Epidermal melanocyte (primary cell): Measurements from ENCODE around the gene UBE2E2.

Experiments
- DNase-seq: peaks from one replicate; pipeline ENCODE4 v3.0.0; 2011; ENCODE audit warnings: low spot score; ENCODE audit not compliant: insufficient read length

Gene UBE2E2

GRCh38 chr3:23240171-23240785, 37.2 kb downstream of the UBE2E2 start:
- no peak for DNase-seq

DNA sequence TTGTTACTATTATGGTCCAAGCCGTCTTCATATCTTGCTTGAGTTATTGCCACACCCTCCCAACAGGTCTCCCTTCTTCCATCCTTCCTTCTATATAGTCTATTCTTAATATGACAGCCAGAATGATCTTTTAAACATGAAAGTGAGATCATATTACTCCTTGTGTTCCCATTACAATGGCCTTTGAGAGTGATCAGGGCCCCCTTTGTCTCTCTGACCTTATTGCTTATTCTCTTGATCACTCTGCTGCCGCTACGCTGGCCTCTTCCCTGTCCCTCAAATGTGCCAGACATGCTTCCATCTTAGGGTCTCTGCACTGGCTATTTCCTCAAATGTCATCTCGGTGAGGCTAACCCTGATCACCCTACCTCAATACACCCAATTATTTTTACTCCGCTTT, 38.1 kb downstream of the UBE2E2 start:
- DNase-seq, result no peak

GRCh38 chr3:23242106-23242505, 39.0 kb downstream of the UBE2E2 start:
- no peak for DNase-seq

GRCh38 chr3:23244324-23245041, 41.4 kb downstream of the UBE2E2 start:
- DNase-seq, result no peak

GRCh38 chr3:23246651-23247050, 43.5 kb downstream of the UBE2E2 start:
- no peak for DNase-seq

DNA sequence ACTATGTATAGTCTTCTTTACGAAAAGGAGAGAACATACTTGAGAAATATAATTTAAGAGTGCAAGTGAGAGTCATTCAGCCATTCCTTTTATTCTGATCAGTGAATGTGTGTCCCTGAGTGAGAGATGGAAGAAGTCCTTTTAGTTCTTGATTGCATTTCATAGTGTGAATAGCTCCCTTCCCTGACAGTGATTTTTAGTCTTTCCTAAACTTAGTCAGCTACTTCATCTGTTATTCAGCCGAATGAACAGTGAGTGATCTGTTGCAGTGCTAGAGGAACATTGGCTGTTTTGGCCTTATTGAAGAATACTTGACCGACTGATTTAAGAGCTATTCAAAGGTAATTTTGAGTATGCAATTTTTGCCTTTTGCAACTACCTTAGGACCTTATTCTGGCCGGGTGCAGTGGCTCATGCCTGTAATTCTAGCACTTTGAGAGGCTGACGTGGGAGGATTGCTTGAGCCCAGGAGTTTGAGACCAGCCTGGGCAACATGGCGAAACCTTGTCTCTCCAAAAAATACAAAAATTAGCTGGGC, 45.5 kb downstream of the UBE2E2 start:
- DNase-seq, result no peak

GRCh38 chr3:23249961-23250360, 46.8 kb downstream of the UBE2E2 start:
- no peak for DNase-seq

DNA sequence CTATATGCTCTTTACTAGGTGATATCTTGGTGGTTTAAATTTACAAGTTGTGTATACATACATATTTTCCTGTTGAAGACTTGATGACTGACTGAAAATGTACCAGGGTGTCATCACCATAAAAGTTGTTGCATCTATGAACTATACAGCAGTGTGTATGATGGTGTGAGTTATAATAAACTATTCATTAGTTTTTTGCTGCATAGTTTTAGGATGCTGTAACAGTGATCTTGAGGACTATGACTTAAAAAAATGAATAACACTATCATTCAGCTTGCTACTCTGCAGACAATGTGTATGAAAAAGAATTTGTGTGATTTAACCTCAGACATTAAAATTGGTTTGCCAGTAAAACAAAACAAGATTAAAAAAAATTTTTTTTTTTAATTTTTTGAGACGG, 49.0 kb downstream of the UBE2E2 start:
- no peak for DNase-seq

DNA sequence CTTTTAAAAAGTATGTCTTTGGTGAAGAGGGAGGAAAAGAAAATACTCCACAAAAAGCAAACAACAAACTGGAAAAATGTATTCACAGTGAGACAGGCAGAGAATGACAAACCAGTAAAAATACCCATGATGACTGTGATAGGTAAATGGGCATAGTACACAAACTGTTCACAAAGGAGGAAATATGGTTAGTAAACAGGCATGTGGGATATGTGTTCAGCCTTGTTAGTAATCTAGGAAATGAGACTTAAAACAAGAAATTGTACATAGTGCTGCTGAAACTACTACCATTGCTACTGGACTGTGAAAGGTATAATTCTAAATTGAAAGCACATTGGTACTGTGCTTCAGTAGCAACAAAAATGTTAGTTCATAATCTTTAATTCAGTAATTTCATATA, 50.1 kb downstream of the UBE2E2 start:
- DNase-seq, result no peak

DNA sequence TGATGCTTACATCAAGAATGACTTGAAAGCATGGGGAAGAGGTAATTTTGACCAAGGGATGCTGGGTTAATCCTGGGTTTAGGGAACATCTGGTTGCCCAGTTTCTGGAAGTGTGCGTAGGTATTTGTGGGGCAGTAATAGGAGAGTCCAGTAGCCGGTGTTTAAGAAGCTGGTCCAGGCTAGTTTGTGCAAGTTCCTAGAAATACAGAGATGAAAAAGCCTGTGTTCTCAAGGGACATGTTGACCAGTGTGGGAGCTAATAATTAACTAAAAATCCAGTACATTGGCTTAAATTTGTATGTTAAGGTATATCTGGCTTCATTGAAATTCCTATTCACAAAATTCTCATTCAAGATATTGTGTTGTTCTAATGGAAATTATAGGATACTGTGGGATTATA, 51.2 kb downstream of the UBE2E2 start:
- DNase-seq, result no peak

- no peak for DNase-seq
These were observed 51.7 kb downstream of the UBE2E2 start for GRCh38 chr3:23254835-23255234.

DNA sequence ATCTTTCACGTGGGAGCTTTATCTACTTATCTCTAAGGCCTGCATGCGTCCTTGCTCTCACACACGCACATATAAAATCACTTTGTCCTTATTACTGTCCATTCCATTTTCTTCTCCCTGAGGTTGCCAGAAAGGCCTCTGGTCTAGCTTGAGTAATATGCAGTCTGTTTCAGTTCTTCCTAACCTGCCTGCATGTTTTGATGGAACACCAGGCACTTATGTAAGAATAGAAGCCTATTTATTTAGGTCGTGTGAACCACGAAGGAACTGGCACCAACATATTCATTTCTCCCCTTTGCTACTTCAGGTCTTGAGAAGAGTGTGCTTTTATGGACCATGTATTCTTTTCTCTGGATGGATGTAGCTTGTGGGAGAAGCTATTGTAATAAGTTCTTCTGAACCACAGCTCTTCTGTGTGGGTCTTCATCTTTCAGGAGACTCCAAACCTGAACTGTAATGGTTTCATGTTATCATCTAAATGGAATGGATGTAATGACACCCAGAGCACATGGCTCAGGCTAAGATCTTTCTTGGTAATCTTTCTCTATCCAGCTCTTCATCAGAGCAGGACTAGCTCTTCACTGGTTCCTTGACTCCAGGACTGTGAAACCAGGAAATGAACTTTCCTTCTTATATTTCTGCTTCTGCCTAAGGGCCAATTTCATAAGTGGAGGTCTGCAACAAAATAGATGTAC, 53.8 kb downstream of the UBE2E2 start:
- no peak for DNase-seq

GRCh38 chr3:23258110-23258509, 55.0 kb downstream of the UBE2E2 start:
- DNase-seq, result no peak

DNA sequence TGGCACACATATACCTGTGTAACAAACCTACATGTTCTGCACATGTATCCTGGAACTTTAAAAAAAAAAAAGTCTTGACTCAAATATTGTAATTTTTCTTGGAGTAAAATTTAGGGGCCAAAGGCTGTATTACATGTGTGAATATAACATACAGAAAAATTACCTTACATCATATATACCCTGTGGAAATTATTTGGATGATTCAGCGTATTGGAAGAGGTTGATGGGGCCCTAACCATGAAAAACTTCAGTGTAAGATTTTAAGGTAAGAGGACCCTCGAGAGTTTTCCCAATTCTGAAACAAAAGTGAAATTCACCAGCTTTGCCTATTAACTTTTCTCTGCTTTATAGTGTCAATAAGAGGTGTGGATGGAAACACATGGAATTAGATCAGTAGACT, 56.4 kb downstream of the UBE2E2 start:
- DNase-seq, result no peak

GRCh38 chr3:23262766-23263165, 59.6 kb downstream of the UBE2E2 start:
- DNase-seq, result no peak

- no peak for DNase-seq
These were observed 60.7 kb downstream of the UBE2E2 start for GRCh38 chr3:23263796-23264195.

- DNase-seq, result no peak
These were observed 61.3 kb downstream of the UBE2E2 start for GRCh38 chr3:23264413-23264812.

DNA sequence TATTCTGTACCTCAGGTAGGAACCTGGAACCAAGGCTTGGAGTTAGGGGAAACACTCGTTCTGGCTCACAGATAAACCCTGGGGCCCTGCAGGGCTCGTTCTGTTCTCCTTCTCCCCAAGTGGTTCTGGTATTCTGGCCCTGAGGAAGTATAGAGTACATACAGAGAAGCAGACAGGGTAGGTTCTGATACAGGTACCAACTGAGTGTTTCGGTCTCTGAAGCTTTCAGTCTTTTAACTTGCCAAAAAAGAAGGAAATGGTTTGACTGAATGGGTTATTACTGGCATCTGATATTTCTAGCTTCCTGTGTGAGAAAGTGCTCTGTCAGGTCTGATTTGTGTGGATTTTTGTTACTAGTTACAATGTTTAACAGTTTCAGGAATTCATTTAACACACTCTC, 67.3 kb downstream of the UBE2E2 start:
- no peak for DNase-seq

GRCh38 chr3:23271876-23272741, 69.0 kb downstream of the UBE2E2 start:
- no peak for DNase-seq

DNA sequence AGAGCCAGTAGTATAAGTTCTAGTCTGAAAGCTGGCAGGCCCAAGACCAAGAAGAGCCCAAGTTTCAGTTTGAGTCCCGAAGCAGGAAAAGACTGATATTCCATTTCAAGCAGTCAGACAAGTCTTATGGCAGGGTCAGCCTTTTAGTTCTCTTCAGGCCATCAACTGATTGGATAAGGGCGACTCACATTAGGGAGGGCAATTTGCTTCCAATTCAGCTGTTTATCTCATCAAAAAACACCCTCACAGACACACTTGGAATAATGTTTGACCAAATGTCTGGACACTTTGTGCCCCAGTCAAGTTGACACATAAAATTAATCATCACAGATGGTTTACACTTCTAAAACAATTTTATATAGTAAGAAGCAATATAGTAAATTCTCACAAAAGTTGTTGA, 69.7 kb downstream of the UBE2E2 start:
- DNase-seq, result no peak

- DNase-seq, result no peak
These were observed 71.9 kb downstream of the UBE2E2 start for GRCh38 chr3:23275061-23275460.

- no peak for DNase-seq
These were observed 72.7 kb downstream of the UBE2E2 start for GRCh38 chr3:23275814-23276213.
